Measurements from ENCODE around the gene CYP2A6. TPM values are rescaled to one million over a fixed set of nuclear protein-coding genes. Genes with fewer than 3 reads are reported as not detected.
A peak's percentile ranks its signal among the peaks of the same experiment; 100 is the strongest.

The CYP2A6 gene
- total RNA-seq, 1 experiment from 2014 or later: not detected

DNA sequence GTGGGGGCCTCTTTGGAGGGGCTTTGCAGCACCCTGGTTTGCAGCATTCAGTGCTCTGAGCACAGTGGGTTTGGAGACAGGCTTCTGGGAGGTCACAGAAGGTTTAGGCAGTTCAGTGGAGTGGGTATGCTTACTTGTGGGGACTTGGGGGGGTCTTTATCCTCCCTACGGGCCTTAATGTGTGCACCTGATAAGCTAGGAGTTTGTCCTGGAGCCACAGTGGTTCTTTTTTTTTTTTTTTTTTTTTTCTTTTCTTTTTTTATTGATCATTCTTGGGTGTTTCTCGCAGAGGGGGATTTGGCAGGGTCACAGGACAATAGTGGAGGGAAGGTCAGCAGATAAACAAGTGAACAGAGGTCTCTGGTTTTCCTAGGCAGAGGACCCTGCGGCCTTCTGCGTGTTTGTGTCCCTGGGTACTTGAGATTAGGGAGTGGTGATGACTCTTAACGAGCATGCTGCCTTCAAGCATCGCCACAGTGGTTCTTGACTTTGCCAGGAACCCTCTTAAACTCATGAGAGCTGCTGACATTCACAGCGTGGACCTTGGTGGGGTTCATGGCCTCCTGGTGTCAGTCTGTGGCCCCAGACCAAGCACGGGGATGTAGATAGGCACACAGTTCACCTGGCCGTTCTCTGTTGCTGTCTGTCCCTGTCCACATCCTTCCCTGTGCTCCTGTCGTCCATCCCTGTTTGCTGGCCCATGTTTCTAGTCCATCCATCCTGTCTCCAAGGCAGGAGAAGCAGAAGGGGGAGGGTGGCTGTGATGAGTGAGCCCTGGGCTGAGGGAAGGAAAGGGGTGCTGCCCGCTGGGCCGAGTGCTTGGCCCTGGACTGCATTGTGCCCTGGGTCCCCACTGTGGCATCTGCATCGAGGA, 48.6 kb downstream of the CYP2A6 start:
- DNase-seq (ENCODE audit: low read depth): no peak

DNA sequence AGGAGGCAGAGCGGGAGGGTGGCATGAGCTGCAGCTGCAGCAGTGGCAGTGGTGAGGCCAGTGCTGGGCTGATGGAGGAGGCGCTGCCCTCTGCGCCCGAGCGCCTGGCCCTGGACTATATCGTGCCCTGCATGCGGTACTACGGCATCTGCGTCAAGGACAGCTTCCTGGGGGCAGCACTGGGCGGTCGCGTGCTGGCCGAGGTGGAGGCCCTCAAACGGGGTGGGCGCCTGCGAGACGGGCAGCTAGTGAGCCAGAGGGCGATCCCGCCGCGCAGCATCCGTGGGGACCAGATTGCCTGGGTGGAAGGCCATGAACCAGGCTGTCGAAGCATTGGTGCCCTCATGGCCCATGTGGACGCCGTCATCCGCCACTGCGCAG, 49.3 kb downstream of the CYP2A6 start:
- no peak for DNase-seq (ENCODE audit: low read depth)

GRCh38 chr19:40800339-40800996, 49.8 kb downstream of the CYP2A6 start:
- no peak for DNase-seq (ENCODE audit: low read depth)

GRCh38 chr19:40799558-40800338, 50.5 kb downstream of the CYP2A6 start:
- DNase-seq (ENCODE audit: low read depth): peak; percentile 42

DNA sequence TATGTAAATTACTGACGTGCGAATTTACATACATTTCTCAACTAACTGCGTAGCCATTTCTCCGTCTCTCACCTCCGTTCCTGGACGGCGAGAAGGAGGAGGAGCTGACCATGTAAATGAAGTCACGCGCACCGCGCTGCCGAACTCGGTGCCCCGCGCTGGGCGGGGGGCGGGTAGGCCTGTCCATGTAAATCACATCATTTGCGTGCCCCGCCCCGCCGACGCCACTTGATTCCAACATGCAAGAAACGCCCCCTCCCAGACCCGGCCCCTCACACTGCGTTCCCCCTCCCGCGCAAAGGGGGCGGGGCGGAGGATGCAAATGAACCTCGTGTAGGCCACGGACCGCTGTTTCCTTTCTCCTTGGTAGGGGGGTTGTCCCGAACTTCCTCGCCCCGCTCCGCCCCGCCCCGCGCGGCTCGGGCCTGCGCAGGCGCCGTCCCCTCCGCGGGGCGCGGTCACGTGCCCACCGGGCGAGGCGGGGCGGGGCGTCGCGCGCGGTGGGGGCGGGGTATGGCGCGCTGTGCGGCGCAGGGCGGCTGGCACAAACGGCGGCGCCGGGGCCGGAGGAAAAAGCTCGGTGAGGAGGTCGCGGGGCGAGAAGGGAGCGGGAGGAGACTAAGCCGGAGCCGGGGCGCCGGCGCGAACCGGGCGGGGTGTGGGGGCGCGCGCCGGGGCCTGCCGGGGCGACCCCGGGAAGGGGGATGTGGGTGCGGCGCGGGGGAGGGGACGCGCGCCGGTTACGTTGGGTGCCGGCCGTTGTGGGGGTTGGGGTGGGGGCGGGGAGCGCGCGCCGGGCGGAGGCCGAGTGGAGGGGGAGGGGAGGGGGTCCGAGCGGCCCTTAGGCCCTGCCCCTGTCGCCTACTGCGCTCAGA, 51.3 kb downstream of the CYP2A6 start, which contains the start of gene EGLN2:
Gene EGLN2, plus strand, starts transcription at position 509 of the 875 bp plus-strand sequence. CDS start 1,382 bp downstream, outside the sequence.
- DNase-seq (ENCODE audit: low read depth): peak; percentile 100

DNA sequence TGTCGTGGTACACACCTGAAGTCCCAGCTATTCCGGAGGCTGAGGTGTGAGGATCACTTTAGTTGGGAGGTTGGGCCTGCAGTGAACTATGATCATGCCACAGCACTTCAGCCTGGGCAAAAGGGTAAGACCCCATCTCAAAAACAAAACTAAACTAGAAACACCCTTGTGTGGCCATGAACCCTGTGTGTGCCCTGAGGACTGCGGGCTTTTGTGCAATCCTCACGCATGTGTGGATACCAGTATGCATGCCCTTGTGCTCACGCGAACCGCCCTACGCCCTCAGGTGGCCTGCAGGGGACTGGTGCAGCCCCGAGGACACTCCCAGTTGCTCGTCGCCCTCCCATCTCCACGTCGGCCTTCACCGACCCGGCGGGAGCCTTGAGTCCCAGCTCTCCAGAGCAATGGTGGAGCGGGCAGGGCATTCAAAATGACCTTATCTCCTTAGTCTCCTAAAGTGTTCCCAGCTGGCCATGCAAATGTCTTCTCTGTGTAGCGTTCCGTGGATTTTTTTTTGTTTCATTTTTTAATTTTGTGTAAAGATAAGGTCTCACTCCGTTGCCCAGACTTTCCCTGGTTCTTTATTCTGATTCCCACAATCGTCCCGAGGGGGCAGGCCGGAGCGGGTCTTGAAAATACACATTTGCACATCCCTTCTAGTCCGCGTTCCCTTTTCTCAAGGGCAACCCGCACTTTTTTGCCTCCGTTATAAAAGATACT, 52.1 kb downstream of the CYP2A6 start:
- DNase-seq (ENCODE audit: low read depth): peak; percentile 82

- DNase-seq (ENCODE audit: low read depth): no peak
Measured at GRCh38 chr19:40797166-40797962, 52.9 kb downstream of the CYP2A6 start.

Other genes with a start within 250 kb of the CYP2A6 start
- 21.5 and 22.0 TPM in 2 replicates for gene LTBP4, start 249.1 kb downstream of the CYP2A6 start, total RNA-seq (2014; rRNA removed; shearing (Covaris generic))
- gene NUMBL, start 159.8 kb downstream of the CYP2A6 start, total RNA-seq (2014; rRNA removed; shearing (Covaris generic)): 11.8 and 13.2 TPM in 2 replicates
- 18.9 and 23.6 TPM in 2 replicates for gene COQ8B, start 133.6 kb downstream of the CYP2A6 start, total RNA-seq (2014; rRNA removed; shearing (Covaris generic))
- gene ITPKC, start 133.3 kb downstream of the CYP2A6 start, total RNA-seq (2014; rRNA removed; shearing (Covaris generic)): 3.9 and 4.1 TPM in 2 replicates
- 1.3 and 1.5 TPM in 2 replicates for gene ACTMAP, start 100.0 kb downstream of the CYP2A6 start, total RNA-seq (2014; rRNA removed; shearing (Covaris generic))
- 86.5 and 102 TPM in 2 replicates for gene SNRPA, start 99.2 kb downstream of the CYP2A6 start, total RNA-seq (2014; rRNA removed; shearing (Covaris generic))
- 8.9 and 12.6 TPM in 2 replicates for gene MIA, start 74.9 kb downstream of the CYP2A6 start, total RNA-seq (2014; rRNA removed; shearing (Covaris generic))
- 19.6 and 23.0 TPM in 2 replicates for gene RAB4B, start 72.2 kb downstream of the CYP2A6 start, total RNA-seq (2014; rRNA removed; shearing (Covaris generic))
- 55.3 and 64.7 TPM in 2 replicates for gene EGLN2, start 51.3 kb downstream of the CYP2A6 start, total RNA-seq (2014; rRNA removed; shearing (Covaris generic))
- gene CYP2A7, start 31.8 kb upstream of the CYP2A6 start, total RNA-seq (2014; rRNA removed; shearing (Covaris generic)): not detected in 2 replicates
- gene CYP2B6, start 140.8 kb upstream of the CYP2A6 start, total RNA-seq (2014; rRNA removed; shearing (Covaris generic)): not detected in 2 replicates
- not detected in 2 replicates for gene CYP2A13, start 238.0 kb upstream of the CYP2A6 start, total RNA-seq (2014; rRNA removed; shearing (Covaris generic))

Data from RPMI7951 (cell line).